ENCODE measurements around the gene NANOG. TPM values are rescaled to one million over a fixed set of nuclear protein-coding genes. Genes with fewer than 3 reads are reported as not detected.
"Not testable (repeated sequence)": the region's sequence is repeated elsewhere in the genome, so short reads cannot be mapped to it uniquely, and the experiment has no call there.

The NANOG gene
- total RNA-seq, 1 donor = not detected

GRCh38 chr12:7798750-7799308 lies 9.6 kb downstream of the NANOG start:
- not testable (repeated sequence) for DNase-seq (ENCODE audit: low read depth in 2 of 3, low spot score in 2 of 3)

- no peak for DNase-seq (ENCODE audit: low read depth in 2 of 3, low spot score in 2 of 3)
Observed at GRCh38 chr12:7801460-7801859, 12.3 kb downstream of the NANOG start.

- DNase-seq (ENCODE audit: low read depth in 2 of 3, low spot score in 2 of 3) = not testable (repeated sequence)
Observed at GRCh38 chr12:7806319-7806718, 17.1 kb downstream of the NANOG start.

GRCh38 chr12:7806863-7807487 lies 17.8 kb downstream of the NANOG start:
- peak; percentile 5 to 81 (median 68) for DNase-seq (ENCODE audit: low read depth in 2 of 3, low spot score in 2 of 3)

- not testable (repeated sequence) for DNase-seq (ENCODE audit: low read depth in 2 of 3, low spot score in 2 of 3)
Observed at GRCh38 chr12:7825754-7826153, 36.6 kb downstream of the NANOG start.

- DNase-seq (ENCODE audit: low read depth in 2 of 3, low spot score in 2 of 3) = not testable (repeated sequence)
Observed at GRCh38 chr12:7829737-7830136, 40.5 kb downstream of the NANOG start.

- DNase-seq (ENCODE audit: low read depth in 2 of 3, low spot score in 2 of 3) = peak in 2 of 3 donors; percentile 59 to 64
Observed at GRCh38 chr12:7832059-7832696, 43.0 kb downstream of the NANOG start.

- DNase-seq (ENCODE audit: low read depth in 2 of 3, low spot score in 2 of 3) = peak in 1 of 3 donors; percentile 9
Observed at GRCh38 chr12:7833201-7833600, 44.0 kb downstream of the NANOG start.

- no peak for DNase-seq (ENCODE audit: low read depth in 2 of 3, low spot score in 2 of 3)
Observed at GRCh38 chr12:7833831-7834230, 44.6 kb downstream of the NANOG start.

GRCh38 chr12:7834701-7835100 lies 45.5 kb downstream of the NANOG start:
- no peak for DNase-seq (ENCODE audit: low read depth in 2 of 3, low spot score in 2 of 3)

GRCh38 chr12:7835116-7835515 lies 45.9 kb downstream of the NANOG start:
- DNase-seq (ENCODE audit: low read depth in 2 of 3, low spot score in 2 of 3) = no peak

- no peak for DNase-seq (ENCODE audit: low read depth in 2 of 3, low spot score in 2 of 3)
Observed at GRCh38 chr12:7835766-7836165, 46.6 kb downstream of the NANOG start.

- DNase-seq (ENCODE audit: low read depth in 2 of 3, low spot score in 2 of 3) = no peak
Observed at GRCh38 chr12:7837366-7837765, 48.2 kb downstream of the NANOG start.

- not testable (repeated sequence) for DNase-seq (ENCODE audit: low read depth in 2 of 3, low spot score in 2 of 3)
Observed at GRCh38 chr12:7839226-7839625, 50.0 kb downstream of the NANOG start.

- DNase-seq (ENCODE audit: low read depth in 2 of 3, low spot score in 2 of 3) = not testable (repeated sequence)
Observed at GRCh38 chr12:7839848-7840247, 50.6 kb downstream of the NANOG start.

- not testable (repeated sequence) for DNase-seq (ENCODE audit: low read depth in 2 of 3, low spot score in 2 of 3)
Observed at GRCh38 chr12:7842444-7842843, 53.2 kb downstream of the NANOG start.

- DNase-seq (ENCODE audit: low read depth in 2 of 3, low spot score in 2 of 3) = not testable (repeated sequence)
Observed at GRCh38 chr12:7843149-7843548, 53.9 kb downstream of the NANOG start.

GRCh38 chr12:7843583-7843982 lies 54.4 kb downstream of the NANOG start:
- DNase-seq (ENCODE audit: low read depth in 2 of 3, low spot score in 2 of 3) = peak in 1 of 3 donors; percentile 36

- no peak for DNase-seq (ENCODE audit: low read depth in 2 of 3, low spot score in 2 of 3)
Observed at GRCh38 chr12:7844116-7844515, 54.9 kb downstream of the NANOG start.

- peak in 1 of 3 donors; percentile 50 for DNase-seq (ENCODE audit: low read depth in 2 of 3, low spot score in 2 of 3)
Observed at GRCh38 chr12:7847226-7848097, 58.3 kb downstream of the NANOG start.

GRCh38 chr12:7848098-7848422 lies 58.9 kb downstream of the NANOG start:
- not testable (repeated sequence) for DNase-seq (ENCODE audit: low read depth in 2 of 3, low spot score in 2 of 3)
